Activated CD8-positive, alpha-beta memory T cell treated with anti-CD3 and anti-CD28 coated beads for 36 hours (primary cell): ENCODE data around the gene NACC2. TPM values are rescaled to one million over a fixed set of nuclear protein-coding genes. Genes with fewer than 3 reads are reported as not detected.

Experiments
- CTCF ChIA-PET: fragments of 350-600 bp; sonication (Branson Sonifier 250); formaldehyde crosslinking; loops from one replicate; lab custom pipeline; 2021; ENCODE audit warnings: antibody characterized with exemption; lab: Charles Lee
- POLR2A ChIA-PET: fragments of 350-600 bp; sonication (Branson Sonifier 250); formaldehyde crosslinking; loops from one replicate; lab custom pipeline; 2021; ENCODE audit warnings: antibody characterized with exemption; lab: Charles Lee
- total RNA-seq, 2 experiments: library from RNA; stranded (reverse); gene quantifications; one replicate each; pipeline ENCODE4 v1.2.3, GENCODE V29; 2021

The NACC2 gene
- total RNA-seq, 2 experiments from 2014 or later: 8.4 to 8.5 TPM

GRCh38 chr9:136115641-136116359 lies 20.7 kb upstream of the NACC2 start:
- ChIA-PET POLR2A (no interaction called here), CTCF (no interaction called here)

- ChIA-PET POLR2A (no interaction called here), CTCF (interaction anchor here (1.4 kb wide), 1 partner anchor 8 kb away, joined by 3 read pairs; no protein-coding TSS in a partner anchor)
Observed at GRCh38 chr9:136115206-136115605, 20.1 kb upstream of the NACC2 start.

- ChIA-PET POLR2A (no interaction called here), CTCF (interaction anchor here (1.4 kb wide), 1 partner anchor 8 kb away, joined by 3 read pairs; no protein-coding TSS in a partner anchor)
Observed at GRCh38 chr9:136114610-136115009, 19.5 kb upstream of the NACC2 start.

GRCh38 chr9:136112541-136112940 lies 17.5 kb upstream of the NACC2 start:
- ChIA-PET CTCF (no interaction called here), POLR2A (no interaction called here)

GRCh38 chr9:136111910-136112309 lies 16.8 kb upstream of the NACC2 start:
- POLR2A ChIA-PET: interaction anchor here (3.2 kb wide), 1 partner anchor 17 kb away, joined by 18 read pairs; the partner anchor contains the start of gene NACC2
- CTCF ChIA-PET: interaction anchor here (1.8 kb wide), 1 partner anchor 18 kb away, joined by 5 read pairs; no protein-coding TSS in a partner anchor

- POLR2A ChIA-PET: interaction anchor here (3.2 kb wide), 1 partner anchor 17 kb away, joined by 18 read pairs; the partner anchor contains the start of gene NACC2
Observed at GRCh38 chr9:136111190-136111589, 16.1 kb upstream of the NACC2 start.

GRCh38 chr9:136110082-136111061 lies 15.3 kb upstream of the NACC2 start:
- POLR2A ChIA-PET: interaction anchor here (1.6 to 3.2 kb wide), 2 partner anchors 8 to 16 kb away, joined by 12 to 18 read pairs; partner anchors contain the start of genes NACC2 and TMEM250
- CTCF ChIA-PET: interaction anchor here (0.6 to 1.8 kb wide), 7 partner anchors 7 to 151 kb away, joined by 3 to 7 read pairs (median 4); no protein-coding TSS in a partner anchor

More at GRCh38 chr9:136111190-136111589, 16.1 kb upstream of the NACC2 start:
- CTCF ChIA-PET: interaction anchor here (1.1 to 1.8 kb wide), 3 partner anchors 11 to 30 kb away, joined by 3 to 5 read pairs (median 3); no protein-coding TSS in a partner anchor

GRCh38 chr9:136109351-136110081 lies 14.4 kb upstream of the NACC2 start:
- CTCF ChIA-PET: interaction anchor here (0.6 to 2.2 kb wide), 6 partner anchors 8 to 151 kb away, joined by 3 to 7 read pairs (median 5); no protein-coding TSS in a partner anchor
- POLR2A ChIA-PET: interaction anchor here (0.7 to 3.2 kb wide), 3 partner anchors 9 to 15 kb away, joined by 3 to 18 read pairs (median 12); partner anchors contain the start of genes NACC2 and TMEM250

GRCh38 chr9:136108648-136109266 lies 13.7 kb upstream of the NACC2 start:
- ChIA-PET POLR2A (interaction anchor here (1.6 to 3.2 kb wide), 2 partner anchors 10 to 14 kb away, joined by 12 to 18 read pairs; partner anchors contain the start of genes NACC2 and TMEM250), CTCF (interaction anchor here (0.7 to 2.7 kb wide), 5 partner anchors 9 to 20 kb away, joined by 4 to 13 read pairs (median 7); partner anchors contain the start of gene NACC2)

GRCh38 chr9:136107953-136108647 lies 13.0 kb upstream of the NACC2 start:
- CTCF ChIA-PET: interaction anchor here (1.0 to 2.7 kb wide), 6 partner anchors 10 to 110 kb away, joined by 3 to 13 read pairs (median 7); partner anchors contain the start of gene NACC2
- POLR2A ChIA-PET: no interaction called here

- ChIA-PET CTCF (interaction anchor here (1.0 to 2.7 kb wide), 5 partner anchors 11 to 111 kb away, joined by 3 to 13 read pairs (median 7); partner anchors contain the start of gene NACC2), POLR2A (no interaction called here)
Observed at GRCh38 chr9:136107155-136107952, 12.3 kb upstream of the NACC2 start.

- CTCF ChIA-PET: interaction anchor here (1.1 to 2.7 kb wide), 4 partner anchors 9 to 138 kb away, joined by 3 to 13 read pairs (median 7); partner anchors contain the start of gene NACC2
- POLR2A ChIA-PET: interaction anchor here (0.9 to 1.3 kb wide), 3 partner anchors 11 to 180 kb away, joined by 3 to 4 read pairs (median 3); no protein-coding TSS in a partner anchor
Observed at GRCh38 chr9:136105398-136106135, 10.5 kb upstream of the NACC2 start.

- POLR2A ChIA-PET: interaction anchor here (1.1 kb wide), 1 partner anchor 9 kb away, joined by 4 read pairs; no protein-coding TSS in a partner anchor
- CTCF ChIA-PET: interaction anchor here (0.9 kb wide), 1 partner anchor 15 kb away, joined by 4 read pairs; no protein-coding TSS in a partner anchor
Observed at GRCh38 chr9:136104916-136105315, 9.8 kb upstream of the NACC2 start.

GRCh38 chr9:136104488-136104800 lies 9.4 kb upstream of the NACC2 start:
- ChIA-PET CTCF (interaction anchor here (0.9 kb wide), 1 partner anchor 16 kb away, joined by 4 read pairs; no protein-coding TSS in a partner anchor), POLR2A (interaction anchor here (1.1 kb wide), 1 partner anchor 9 kb away, joined by 4 read pairs; no protein-coding TSS in a partner anchor)
